Esophagus mucosa (tissue), 1 donor: ENCODE results near the gene TUBB6. TPM values are rescaled to one million over a fixed set of nuclear protein-coding genes. Genes with fewer than 3 reads are reported as not detected.

Experiments
- ATAC-seq: fragments of 200-7000 bp; cut with Tn5 transposase; one replicate; pipeline ENCODE4 v1.9.1; 2020
- total RNA-seq: library from RNA; stranded (reverse); gene quantifications from one replicate; pipeline ENCODE4 v1.2.4, GENCODE V29; 2023
- donor health status: DM: yes; HTN: yes; CAD: no.

TUBB6 gene
- total RNA-seq: 201 TPM

GRCh38 chr18:12307701-12308385 lies at the start of gene TUBB6:
Gene TUBB6, plus strand, starts transcription at chr18:12308241. Its CDS starts 52 bp downstream, at chr18:12308293.
- ATAC-seq: peak; percentile 69

- peak; percentile 17 for ATAC-seq
Observed at GRCh38 chr18:12258719-12259705, 49.0 kb upstream of the TUBB6 start.

GRCh38 chr18:12262748-12263147 lies 45.3 kb upstream of the TUBB6 start:
- no peak for ATAC-seq

GRCh38 chr18:12264864-12265263 lies 43.2 kb upstream of the TUBB6 start:
- ATAC-seq: no peak

- ATAC-seq: peak; percentile 79
Observed at GRCh38 chr18:12271376-12272235, 36.4 kb upstream of the TUBB6 start.

GRCh38 chr18:12274793-12275192 lies 33.2 kb upstream of the TUBB6 start:
- no peak for ATAC-seq

GRCh38 chr18:12276736-12277554 lies 31.1 kb upstream of the TUBB6 start:
- ATAC-seq: no peak

- no peak for ATAC-seq
Observed at GRCh38 chr18:12278215-12278671, 29.8 kb upstream of the TUBB6 start.

GRCh38 chr18:12278741-12279682 lies 29.0 kb upstream of the TUBB6 start:
- peak; percentile 39 for ATAC-seq

- ATAC-seq: no peak
Observed at GRCh38 chr18:12279781-12280531, 28.1 kb upstream of the TUBB6 start.

- no peak for ATAC-seq
Observed at GRCh38 chr18:12281861-12282260, 26.2 kb upstream of the TUBB6 start.

- peak; percentile 66 for ATAC-seq
Observed at GRCh38 chr18:12282442-12283039, 25.5 kb upstream of the TUBB6 start.

GRCh38 chr18:12283256-12283655 lies 24.8 kb upstream of the TUBB6 start:
- peak; percentile 51 for ATAC-seq

GRCh38 chr18:12283666-12284065 lies 24.4 kb upstream of the TUBB6 start:
- no peak for ATAC-seq

- peak; percentile 57 for ATAC-seq
Observed at GRCh38 chr18:12287131-12287681, 20.8 kb upstream of the TUBB6 start.

GRCh38 chr18:12287684-12288402 lies 20.2 kb upstream of the TUBB6 start:
- ATAC-seq: peak; percentile 94

- ATAC-seq: no peak
Observed at GRCh38 chr18:12288403-12288755, 19.7 kb upstream of the TUBB6 start.

GRCh38 chr18:12290086-12290485 lies 18.0 kb upstream of the TUBB6 start:
- ATAC-seq: no peak
